Ramos (cell line): ENCODE measurements around the gene GRIA4.

Source experiments
- in situ Hi-C: fragments of 300-500 bp; cut with MboI; formaldehyde crosslinking; loops from one replicate; pipeline ENCODE4 v1.14.3; 2022; ENCODE audit warnings: low sequenced_read_pairs; ENCODE audit not compliant: unreplicated experiment

GRIA4 gene

DNA sequence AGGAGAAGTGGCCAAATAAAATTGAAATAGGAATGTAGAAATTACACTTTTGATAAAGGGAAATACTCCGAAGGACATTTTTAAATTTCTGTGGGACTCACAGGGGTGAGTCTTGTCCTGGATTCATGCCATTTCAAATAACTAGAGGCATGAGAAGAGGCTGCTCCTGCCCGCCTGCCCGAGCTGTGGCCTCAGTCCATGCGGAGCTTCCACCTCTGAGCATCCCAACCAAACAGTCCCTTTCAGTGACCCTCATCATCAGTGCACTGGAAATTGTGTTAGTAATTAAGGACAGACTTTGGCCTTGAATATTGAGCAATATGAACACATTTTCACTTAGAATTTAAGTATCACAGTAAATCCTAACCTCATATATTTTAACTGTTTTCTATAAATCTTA, 25.6 kb downstream of the GRIA4 start:
- in situ Hi-C loops, result no loop called here

DNA sequence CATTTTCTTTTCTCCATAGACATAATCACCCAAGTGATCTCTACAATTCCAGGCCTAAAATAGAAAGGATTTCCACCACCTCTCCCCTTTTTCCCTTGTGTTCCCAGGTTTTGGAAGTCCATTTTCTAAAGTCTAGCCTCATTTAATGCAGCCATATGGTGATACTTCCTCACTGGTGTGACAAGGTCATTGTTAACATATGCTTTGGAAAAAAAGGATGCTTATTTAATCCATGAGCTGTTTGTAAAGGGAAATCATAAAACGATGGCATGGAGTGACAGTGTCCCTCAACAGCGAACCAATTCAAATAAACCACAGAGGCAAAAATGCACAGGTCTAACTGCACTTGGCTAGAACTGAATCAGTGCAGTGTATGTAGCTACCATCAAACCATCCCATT, 26.6 kb downstream of the GRIA4 start:
- in situ Hi-C loops, result no loop called here

DNA sequence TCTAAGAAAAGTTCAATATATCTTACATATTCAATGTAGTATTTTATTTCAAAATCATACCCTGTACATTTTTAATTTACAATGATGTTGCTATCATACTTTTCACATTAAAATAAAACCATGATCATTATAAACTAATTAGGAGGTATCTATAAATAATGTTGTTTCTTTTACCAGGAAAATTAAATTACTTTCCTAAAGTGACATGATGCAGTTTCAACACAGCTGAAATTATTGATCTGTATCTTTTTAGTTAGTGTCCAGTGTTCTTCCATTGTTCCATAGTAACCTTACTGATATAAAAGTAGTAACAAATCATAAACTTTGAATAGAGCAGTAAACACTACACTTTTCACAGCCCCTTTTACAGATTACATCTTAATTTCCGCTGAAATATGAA, 29.7 kb downstream of the GRIA4 start:
- in situ Hi-C loops, result no loop called here

DNA sequence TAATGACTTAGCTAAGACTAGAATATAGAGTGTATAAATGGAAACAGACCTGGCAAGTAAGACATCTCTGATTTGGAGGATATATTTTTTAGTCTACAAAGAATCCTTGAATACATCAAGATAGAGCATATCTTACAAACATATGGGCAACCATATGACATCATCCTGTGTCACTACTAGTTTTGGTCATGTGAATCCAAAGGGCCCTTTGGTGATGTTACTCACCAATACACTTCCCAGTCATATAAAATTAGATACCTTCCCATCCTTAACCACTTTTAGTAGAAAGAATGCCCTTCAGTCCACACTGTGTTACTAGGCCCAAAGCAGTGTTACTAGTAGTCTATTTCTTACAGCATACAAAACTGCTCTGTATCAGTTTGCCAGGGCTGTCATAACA, 31.6 kb downstream of the GRIA4 start:
- in situ Hi-C loops, result no loop called here

DNA sequence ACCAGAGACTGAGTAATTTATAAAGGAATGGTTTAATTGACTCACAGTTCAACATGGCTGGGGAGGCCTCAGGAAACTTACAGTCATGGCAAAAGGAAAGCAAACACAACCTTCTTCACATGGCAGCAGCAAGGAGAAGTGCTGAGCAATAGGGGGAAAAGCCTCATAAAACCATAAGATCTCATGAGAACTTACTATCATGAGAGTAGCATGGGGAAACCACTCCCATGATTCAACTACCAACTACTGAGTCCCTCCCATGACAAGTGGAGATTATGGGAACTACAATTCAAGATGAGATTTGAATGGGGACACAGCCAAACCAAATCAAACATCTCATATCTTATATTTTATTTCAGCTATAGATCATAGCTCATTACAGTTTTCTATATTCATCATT, 33.0 kb downstream of the GRIA4 start:
- in situ Hi-C loops, result no loop called here

DNA sequence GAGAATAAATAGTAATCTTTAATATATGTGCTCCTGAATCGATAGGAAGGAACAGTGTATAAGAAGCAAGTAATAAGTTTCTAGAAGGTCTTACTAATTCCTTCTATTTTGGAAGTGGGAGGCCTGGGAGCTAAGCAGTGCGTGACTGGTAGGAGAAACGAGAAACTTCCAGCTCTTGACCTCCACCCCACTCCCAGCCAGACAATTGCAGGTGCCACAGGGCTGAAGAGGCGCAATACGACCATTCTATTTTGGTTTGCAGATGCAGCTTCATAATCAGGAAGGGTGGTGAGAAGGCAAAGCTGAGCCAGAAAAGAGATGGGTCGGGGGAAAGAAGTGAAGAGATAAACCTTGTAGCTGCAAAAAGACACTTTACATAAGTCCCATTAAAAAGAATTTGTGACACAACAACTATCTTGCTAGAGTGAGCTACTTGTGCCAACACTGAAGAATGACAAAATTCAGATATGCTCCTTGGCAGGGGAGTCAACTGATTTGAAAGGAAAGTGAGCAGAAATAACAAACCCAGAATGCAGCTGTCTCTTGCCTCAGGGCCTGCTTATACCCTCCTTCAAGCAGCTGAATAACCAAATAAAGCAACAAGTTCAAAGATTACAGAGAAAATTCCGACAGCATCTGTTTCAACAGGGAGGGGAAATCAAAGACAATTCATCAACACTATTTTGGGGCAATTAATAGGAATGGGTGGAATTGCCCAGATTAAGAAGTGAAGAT, 35.1 kb downstream of the GRIA4 start:
- in situ Hi-C loops, result no loop called here

DNA sequence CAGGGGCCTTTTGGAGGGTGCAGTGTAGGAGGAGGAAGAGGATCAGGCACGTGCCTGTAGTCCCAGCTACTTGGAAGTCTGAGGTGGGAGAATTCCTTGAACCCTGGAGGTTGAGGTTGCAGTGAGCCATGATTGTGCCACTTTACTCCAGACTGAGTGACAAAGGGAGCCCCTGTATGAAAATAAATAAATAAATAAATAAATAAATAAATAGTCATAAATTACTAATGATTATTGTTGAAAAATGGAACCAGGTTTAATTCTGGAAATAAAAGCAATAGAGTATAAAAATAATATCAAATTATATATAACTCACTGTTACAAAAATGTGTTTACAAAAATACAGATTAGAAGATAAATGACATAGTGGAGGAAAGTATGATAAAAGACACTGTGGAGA, 37.9 kb downstream of the GRIA4 start:
- in situ Hi-C loops, result no loop called here

DNA sequence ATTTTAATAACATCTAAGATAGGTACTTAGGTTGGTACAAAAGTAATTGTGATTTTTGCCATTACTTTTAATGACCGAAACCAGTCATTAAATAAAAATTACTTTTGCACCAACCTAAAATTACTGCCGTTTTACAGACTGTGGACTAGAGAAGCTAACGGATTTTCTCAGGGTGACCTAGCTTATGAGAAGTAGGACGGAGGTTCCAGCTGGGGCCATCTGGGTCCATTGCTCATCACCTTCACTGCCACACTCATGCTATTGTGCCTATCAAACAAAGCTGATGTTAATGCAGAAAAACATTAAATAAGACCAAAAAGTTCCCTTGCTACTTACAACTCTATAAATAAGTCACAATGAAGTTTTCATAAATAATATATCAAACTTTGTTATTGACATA, 38.9 kb downstream of the GRIA4 start:
- in situ Hi-C loops, result no loop called here

DNA sequence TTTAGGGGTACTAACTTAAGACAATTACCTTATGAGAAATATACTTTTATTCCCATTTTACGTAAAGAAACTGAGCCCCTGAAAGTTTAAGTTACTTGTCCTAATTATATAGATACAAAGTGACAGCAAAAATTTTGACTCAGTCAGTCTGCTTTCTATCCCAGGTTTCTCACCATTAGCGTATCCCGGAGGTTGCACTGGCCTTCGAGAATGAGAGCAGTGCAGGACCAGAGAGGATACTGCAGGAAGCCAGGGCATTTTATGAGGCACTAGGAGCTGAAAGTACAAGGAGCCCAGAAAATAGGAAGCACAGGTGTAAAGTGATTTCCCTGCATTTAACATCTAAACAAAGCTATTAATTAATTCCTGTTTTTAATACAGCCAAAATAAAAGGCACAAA, 55.4 kb downstream of the GRIA4 start:
- in situ Hi-C loops, result no loop called here

DNA sequence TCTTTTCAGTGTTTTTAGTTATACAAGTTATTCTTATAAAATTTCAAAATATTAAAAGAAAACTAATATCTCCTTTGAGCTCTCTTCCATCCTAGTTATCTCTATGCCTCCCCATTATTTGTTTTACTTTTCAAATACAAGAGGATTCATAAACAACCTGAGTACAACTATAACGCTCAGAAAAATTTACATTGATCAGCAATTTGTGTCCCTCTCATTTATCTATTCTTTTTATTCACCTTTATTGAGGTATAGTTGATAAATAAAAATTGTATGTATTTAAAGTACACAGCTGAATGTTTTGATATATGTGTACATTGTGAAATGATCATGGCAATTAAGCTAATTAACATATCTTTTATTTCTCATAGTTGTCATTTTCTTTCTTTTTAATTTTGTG, 57.6 kb downstream of the GRIA4 start:
- in situ Hi-C loops, result no loop called here

DNA sequence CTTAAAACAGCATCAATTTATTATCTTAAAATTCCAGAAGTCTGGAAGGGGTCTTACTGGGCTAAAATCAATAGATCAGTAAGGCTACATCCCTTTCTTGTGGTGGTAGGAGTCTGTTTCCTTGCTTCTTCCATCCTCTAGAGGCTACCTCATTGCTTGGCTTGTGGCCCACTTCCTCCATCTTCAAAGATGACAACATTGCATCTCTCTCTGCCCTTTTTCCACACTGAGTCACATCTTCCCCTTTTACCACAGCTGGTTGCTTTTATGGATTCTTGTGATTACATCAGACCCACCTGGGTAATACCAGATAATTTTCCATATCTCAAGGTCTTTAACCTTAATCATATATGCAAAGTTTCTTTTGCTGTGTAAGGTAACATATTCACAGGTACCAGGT, 60.9 kb downstream of the GRIA4 start:
- in situ Hi-C loops, result no loop called here

DNA sequence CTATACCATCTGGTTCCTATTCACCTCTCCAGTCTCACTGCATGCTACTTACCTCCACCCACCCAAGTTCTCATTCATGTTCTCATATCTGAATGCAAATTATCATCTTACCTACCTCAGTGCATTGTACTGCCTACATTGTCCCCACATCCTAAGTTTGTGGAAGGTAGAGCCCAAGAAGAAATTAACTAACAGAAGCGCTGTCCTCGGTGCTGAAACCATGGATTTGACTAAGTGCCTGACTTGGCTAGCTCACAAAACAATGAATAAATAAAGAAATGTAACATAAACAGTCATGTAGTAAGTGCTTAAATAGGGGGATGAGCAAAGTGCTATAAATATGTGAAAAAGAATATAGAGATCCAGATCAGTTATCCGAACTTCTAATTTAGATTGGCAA, 63.2 kb downstream of the GRIA4 start:
- in situ Hi-C loops, result no loop called here

DNA sequence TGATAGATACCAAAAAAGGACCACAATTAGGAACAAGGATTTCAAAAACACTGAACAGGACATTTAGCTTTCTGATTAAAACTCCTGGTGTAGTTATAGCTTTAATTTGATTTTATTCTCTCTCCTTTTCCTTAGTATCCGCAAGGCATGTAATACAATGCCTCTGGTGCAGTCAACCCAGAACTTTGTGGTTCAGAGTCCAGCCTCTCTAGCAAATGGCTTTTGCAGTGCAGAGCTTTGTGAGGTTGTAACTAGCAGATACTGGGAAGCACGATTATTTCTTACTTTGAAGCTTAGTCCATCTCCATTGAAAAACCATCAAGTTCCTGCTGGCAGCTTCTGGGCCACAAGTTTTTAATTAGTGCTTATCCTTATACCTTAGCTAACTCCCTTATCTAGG, 79.8 kb downstream of the GRIA4 start:
- in situ Hi-C loops, result no loop called here

DNA sequence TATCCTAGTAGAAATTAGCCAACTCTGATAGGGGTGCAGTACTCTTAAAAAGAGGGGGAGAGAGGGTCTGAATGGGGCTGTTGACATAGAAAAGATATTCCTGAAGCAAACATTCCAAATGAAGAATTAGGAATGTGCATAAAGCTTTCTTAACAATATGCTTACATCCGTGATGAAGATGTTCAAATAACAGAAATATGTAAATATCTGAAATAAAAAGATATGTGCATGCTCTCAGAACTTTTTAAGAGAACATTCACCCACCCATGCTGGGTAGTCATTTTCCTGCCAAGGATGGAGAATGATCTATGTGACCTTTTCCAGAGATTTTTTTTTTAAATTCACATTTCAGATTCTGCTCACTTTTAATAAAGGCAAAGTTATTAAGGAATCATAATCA, 80.6 kb downstream of the GRIA4 start:
- in situ Hi-C loops, result no loop called here

DNA sequence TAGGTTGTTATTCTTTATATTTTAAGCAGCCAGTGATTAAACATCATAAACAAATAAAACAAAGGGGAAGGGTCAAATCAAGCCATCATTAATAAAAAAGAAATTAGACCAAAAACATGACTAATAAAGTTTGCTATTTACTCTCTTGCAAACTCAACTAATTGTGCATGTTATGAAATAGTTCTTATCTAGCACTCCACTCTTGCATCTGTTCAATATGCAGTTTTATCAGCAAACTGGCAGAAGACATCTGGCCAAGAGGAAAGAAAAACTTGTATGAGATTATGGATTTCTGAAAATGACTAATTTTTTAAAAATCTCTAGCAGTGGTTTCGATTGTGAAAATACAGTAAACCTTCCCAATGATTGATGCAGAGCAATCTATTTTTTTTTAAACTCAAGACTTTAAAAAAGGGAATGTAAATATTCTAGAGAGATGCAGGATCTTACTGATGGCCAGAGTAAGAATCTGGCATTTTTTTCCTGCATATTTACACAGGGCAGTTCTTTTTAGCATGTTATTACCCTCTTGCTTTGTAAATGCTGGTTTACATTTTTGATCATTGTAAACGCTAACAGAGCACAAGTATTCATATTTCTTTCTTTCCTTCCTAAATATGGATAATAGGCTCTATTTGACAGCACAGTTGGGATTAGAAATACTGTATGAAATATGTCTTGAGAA, 83.3 kb downstream of the GRIA4 start:
- in situ Hi-C loops, result no loop called here

DNA sequence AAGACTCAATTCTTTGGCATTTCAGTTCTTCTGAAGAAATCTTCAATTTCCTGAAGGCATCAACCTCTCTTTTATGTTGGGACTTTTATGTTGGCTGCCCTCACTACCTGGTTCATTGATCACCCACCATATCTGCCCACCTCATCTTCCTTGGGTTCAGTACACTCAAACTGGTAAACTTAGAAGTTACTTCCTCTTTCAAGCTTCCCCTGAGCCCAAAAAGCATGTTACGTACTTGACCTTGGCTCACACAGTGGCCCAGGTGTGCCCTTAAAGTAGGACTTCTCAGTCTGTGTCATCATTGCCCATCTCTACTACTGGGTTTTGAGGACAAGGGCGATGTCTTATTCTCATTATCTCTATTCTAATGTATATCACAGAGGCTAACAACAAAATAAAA, 86.1 kb downstream of the GRIA4 start:
- in situ Hi-C loops, result no loop called here

DNA sequence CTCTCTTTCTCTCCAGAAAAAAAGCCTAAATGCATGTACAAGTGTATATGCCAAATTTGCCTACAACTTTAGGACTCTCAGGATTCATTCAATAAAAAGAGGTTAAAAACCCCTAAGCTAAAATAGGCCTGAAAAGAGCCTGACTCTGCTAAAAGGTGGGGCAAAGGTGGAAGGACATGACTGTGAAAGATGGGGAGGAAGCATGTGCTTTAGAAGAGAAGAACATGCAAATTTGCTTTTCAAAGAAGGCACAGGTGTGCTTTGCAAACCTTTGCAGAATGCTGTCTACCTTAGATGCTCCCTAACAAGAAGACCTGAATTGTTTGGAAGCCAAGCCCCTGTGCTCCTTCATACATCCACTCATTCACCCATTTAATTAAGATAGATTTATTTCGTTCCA, 87.4 kb downstream of the GRIA4 start:
- in situ Hi-C loops, result no loop called here

DNA sequence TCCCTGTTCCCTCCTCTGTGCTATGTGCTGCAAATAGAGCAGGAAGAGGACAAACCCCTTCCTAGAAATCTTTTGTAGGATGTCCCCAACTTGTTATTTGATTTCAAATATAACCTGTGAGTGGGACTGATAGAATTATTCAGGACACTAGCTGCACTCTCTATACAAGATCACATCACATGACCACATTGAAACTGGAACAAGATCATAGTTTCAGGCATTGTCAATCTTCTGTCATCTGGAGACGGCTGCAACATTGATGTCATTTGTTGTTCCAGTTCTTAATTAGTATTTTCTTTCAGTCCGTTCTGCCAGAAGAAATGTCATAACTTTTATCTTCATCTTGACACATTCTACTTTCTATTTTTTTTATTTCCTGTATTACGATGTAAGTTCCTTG, 89.3 kb downstream of the GRIA4 start:
- in situ Hi-C loops, result no loop called here

DNA sequence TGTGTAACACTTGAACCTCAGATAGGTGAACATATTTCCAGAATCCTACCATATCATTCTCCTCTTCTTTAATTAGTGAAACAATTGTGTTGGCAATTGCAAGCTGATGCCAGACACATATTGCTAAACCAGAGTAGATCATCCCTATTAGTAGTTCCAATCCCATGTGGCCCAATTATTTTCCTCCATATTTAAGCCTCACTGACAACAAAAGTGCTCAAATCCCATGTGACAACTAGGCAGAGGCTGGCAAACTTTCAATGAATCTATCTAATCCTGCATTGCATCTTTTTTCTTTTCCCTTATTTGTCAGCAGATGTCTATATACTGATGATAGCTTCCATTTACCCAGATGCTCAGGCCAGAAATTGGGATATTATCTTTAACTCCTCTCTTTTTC, 90.4 kb downstream of the GRIA4 start:
- in situ Hi-C loops, result no loop called here

DNA sequence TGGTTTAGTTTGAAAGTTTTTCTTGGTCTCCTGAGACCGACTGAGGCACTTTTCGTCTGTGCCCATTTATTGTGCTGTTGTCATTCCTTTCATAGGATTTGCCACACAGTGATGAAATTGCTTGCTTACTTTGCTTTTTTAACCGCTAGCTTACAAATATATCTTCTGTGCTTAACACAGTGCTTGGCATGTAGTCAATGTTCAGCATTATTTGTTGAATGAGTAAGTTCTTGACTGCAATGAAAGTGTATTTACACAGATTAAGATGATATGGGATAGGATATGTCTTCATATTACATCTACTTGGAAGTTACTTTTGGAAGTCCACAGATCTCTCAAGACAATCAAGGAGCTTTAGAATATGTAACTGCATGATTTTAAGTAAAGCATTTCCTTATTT, 91.2 kb downstream of the GRIA4 start:
- in situ Hi-C loops, result no loop called here

DNA sequence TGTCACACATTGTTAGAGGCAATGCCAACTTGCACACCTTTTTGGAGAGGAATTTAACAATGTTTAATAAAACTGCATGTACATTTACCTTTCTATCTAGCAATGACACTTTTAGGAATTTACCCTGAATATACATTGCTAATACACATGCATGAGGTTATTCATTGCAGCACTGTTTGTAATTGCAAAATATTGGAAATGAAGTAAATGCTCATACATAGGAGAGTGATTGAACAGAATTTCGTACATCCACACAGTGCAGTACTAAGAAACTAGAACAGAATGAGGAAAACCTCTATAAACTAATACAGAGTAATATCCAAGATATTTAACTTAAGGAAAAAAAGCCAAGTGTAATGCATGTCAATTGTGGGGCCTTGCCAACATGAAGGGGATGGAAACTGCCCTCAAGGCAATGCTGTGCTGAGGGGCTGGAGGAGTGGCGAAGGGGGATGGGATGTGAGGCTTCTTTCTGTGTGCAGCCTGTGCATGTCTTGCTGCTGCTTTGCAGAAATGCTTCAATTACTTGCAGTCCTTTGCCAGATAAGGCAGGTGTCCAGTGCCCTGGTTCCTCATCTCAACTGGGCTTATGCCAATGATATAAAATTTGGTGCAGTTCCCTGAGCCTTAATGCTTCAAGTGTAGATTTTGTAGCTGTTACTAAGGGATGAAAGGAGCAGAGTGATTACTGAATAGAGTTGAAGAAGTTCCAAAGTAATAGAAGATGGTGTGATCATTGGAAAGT, 96.1 kb downstream of the GRIA4 start:
- in situ Hi-C loops, result no loop called here

DNA sequence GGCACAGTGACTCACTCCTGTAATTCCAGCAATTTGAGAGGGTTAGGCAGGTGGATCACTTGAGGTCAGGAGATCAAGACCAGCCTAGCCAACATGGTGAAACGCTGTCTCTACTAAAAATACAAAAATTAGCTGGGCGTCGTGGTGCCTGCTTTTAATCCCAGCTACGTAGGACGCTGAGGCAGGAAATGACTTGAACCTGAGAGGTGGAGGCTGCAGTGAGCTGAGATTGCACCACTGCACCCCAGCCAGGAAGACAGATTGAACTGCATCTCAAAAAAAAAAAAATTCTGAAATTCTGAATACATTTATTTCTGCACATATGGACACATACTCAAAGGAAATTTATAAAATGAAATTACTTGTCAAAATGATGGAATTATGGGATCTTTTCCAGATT, 103.2 kb downstream of the GRIA4 start:
- in situ Hi-C loops, result no loop called here
